Suprapubic skin (tissue), 4 donors: ENCODE measurements around the gene PPP2R5B.

ENCODE experiments used
- EP300 ChIP-seq: sonication (generic); formaldehyde crosslinking; IDR thresholded peaks from one replicate; pipeline ENCODE4 v1.6.1; 2017; ENCODE audit warnings: antibody characterized with exemption
- POLR2AphosphoS5 ChIP-seq, 3 donors: sonication (generic); formaldehyde crosslinking; IDR thresholded peaks; one replicate each; pipeline ENCODE4 v1.6.1; 2017; ENCODE audit warnings: antibody characterized with exemption in 3 of 3
- TF ChIP-seq, protein P1 (sequence below), 2 donors: fragments of 200-600 bp in 1 of 2; fragments of 450-650 bp in 1 of 2; sonication (generic) in 1 of 2; IDR thresholded peaks; one replicate each; pipeline ENCODE4 v1.5.1; 2016 to 2019; ENCODE audit warnings: antibody characterized with exemption in 2 of 2, mild to moderate bottlenecking in 1 of 2, moderate library complexity in 1 of 2

DNA sequence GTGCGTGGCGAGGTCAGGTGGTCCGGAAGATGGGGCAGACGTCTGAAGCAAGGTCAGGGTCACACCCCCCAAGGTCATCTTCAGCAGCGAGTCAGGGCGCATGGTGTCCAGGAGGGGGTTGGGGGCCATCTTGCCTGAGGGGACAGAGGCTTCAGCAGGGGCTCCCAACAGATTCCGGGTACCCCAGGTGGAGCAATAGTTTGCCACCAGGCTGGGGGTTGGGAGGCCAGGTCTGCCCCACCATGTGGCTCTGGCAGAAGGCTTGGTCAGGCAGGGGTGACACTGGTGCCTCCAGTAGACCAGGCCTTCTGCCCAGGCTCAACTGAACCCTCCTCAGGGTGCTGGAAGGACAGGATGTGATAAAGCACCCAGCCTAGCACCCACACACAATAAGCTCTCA is 13.3 kb upstream of the PPP2R5B start:
- TF ChIP-seq POLR2AphosphoS5 (IDR thresholded peaks at IDR 0.05): no peak
- TF ChIP-seq, protein P1, sequence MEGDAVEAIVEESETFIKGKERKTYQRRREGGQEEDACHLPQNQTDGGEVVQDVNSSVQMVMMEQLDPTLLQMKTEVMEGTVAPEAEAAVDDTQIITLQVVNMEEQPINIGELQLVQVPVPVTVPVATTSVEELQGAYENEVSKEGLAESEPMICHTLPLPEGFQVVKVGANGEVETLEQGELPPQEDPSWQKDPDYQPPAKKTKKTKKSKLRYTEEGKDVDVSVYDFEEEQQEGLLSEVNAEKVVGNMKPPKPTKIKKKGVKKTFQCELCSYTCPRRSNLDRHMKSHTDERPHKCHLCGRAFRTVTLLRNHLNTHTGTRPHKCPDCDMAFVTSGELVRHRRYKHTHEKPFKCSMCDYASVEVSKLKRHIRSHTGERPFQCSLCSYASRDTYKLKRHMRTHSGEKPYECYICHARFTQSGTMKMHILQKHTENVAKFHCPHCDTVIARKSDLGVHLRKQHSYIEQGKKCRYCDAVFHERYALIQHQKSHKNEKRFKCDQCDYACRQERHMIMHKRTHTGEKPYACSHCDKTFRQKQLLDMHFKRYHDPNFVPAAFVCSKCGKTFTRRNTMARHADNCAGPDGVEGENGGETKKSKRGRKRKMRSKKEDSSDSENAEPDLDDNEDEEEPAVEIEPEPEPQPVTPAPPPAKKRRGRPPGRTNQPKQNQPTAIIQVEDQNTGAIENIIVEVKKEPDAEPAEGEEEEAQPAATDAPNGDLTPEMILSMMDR (IDR thresholded peaks at IDR 0.05): no peak
- TF ChIP-seq EP300: no peak
